Activated effector memory CD4-positive, alpha-beta T cell treated with Interleukin-2 at 50 U/mL for 16 hours (primary cell): ENCODE data around the gene MYH14.
"Not testable (repeated sequence)": the region's sequence is repeated elsewhere in the genome, so short reads cannot be mapped to it uniquely, and the experiment has no call there.

ENCODE experiments used
- DNase-seq: peaks from one replicate; pipeline ENCODE4 v3.0.0-alpha.2; 2020

MYH14 gene

DNA sequence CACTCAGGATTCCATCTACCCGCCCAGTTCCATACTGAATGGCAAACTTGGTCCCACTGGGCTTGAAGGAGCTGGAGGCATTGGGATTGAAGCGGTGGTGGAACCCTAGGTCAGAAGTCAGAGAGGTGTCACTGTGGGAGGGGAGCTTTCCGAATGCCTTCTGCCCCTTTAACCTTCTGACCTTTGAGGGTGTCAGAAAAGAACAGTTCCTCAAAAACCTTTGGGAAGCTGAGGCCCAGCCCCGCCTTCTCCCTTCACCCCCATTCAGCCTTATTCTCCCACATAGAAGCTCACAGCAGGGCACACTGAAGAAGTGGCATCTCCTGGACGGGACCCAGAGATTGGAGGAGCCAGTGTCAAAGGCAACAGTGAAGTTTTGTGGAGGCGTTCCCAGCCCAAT lies 133.6 kb downstream of the MYH14 start:
- not testable (repeated sequence) for DNase-seq

DNA sequence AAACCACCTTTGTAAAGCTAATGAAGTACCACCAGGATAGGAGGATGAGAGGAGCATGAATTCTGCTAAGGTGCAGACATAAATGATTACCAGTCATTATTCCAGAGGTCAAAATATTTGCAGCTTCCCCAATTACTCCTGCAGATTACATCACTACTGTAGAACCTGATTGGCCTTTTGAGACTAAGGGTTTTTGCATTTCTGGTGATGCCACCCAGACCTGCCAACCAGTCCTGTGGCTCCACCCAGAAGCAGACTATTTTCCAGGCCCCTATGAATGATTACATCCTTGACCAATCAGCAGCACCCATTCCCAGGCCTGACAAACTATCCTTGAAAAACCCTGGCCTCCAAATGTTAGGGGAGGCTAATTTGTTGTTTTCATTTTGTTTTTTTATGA lies 136.9 kb downstream of the MYH14 start:
- no peak for DNase-seq

DNA sequence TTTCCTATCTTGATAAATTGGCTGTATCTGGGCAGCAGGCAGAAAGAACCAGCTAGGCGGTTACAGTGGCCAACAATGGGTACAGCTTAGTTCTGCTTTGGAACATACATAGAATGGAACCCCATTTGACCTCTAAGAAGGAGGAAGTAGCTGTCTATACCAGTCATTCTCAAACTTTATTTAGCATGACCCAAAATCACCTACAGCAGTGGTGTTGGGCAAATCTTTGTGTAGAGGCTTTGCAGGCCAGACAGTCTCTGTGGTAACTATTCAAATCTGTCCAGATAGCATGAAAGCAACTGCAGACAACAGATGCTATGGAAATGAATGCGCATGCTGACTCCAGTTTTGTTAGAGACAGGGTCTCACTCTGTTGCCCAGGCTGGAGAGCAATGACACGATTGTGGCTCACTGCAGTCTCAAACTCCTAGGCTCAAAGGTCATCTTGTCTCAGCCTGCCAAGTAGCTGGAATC lies 137.7 kb downstream of the MYH14 start:
- no peak for DNase-seq

DNA sequence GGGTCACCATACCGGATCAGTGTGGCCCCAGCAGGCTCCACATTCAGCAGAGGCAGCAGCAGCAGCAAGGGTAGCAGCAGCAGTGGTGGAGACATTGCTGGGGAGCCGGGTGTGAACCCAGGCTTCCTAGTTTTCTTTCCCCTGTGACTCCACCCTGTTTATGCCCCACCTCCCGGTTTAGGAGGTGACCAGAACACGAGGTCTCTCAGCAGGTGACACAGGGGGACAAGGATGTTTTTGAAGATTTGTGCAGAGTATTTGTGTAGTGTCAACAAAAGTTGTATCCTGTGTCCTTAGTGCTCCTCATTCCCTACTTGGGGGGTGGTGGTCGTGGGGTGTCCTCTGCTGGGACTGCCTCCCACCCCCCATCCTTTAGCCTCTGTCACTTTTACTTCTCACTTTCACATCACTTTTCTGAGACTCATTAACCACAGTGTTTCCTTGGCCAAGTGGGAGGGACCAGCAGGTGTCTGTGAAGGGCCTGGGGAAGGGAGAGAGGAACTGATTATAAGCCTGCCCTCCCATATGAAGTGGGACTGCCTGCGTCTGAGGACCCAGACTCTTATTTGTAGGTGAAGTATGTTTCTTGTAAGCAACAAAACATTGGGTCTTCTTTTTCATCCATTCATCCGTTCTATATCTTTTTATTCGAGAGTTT lies 141.4 kb downstream of the MYH14 start:
- DNase-seq: no peak

DNA sequence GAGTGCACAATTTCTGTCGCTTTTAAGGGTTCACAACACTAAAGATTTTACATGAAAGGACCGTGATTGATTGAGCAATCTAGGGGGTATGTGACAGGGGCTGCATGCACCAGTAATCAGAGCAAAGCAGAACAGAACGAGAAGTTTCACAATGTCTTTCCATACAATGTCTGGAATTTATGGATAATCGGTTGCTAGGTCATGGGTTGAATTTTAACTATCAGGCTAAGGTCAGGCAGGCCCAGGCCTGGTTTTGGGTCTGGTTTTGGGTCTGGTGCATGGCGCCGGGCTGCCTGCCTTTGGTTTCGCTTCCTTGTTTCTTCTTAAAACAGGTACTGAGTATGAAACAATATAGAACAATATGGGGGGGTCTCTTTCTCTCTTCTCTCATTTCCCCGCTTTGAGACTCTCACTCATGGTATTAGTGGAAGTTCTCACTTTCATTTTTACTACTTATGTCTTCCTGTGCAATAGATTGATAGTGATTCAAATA lies 143.7 kb downstream of the MYH14 start:
- not testable (repeated sequence) for DNase-seq

DNA sequence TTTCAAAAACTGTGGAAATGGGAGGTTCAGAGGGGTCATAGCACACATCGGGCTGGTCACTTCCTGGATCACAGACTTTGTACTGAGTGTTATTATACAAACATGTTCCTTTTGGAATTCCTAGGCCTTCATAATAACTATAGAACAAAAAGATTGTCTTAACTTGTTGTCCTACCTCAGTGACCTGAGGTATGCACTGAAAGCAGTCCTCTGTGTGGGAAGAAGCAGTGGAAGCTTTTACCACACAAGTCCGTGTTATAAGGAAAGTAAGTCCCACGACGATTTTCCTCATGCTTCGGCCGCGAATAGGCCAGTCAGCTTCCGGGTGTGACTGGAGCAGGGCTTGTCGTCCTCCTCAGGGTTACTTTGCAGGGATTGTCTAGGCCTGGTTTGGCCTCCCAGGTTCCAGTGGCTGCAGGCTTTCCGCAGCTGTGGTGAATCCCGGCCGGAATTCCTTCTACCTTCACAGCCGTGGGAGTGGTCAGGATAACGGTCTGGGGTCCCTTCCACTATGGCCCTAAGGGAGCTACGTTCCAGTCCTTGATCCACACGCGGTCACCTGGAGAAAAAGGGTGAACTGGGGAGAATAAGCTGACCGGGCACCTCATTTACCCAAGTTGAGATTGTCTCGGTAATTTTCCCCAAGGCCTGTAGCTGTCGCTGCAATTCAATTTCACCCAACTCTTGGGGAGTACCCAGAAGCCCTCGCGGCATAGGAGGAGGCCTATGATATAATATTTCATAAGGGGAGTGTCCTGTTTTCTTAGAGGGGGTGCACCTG lies 146.0 kb downstream of the MYH14 start:
- DNase-seq: no peak

DNA sequence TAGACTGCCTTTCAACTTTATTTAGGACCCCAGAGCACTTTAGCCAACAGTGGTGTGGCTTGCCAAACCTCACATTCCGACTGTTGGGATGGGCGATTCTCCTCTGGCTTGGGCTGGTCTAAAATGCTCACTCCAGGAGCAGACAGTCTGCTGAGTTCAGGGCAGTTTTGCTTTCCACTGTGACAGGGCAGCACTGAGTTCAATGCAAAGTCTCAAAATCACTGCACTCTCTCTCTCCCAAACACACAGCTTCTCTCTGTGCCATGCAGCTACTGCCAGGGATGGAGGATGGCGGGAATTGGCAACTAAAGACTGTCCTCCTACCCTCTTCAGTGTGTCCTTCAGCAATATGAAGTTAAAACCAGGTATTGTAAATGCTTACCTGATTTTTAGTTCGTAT lies 148.8 kb downstream of the MYH14 start:
- DNase-seq: no peak

DNA sequence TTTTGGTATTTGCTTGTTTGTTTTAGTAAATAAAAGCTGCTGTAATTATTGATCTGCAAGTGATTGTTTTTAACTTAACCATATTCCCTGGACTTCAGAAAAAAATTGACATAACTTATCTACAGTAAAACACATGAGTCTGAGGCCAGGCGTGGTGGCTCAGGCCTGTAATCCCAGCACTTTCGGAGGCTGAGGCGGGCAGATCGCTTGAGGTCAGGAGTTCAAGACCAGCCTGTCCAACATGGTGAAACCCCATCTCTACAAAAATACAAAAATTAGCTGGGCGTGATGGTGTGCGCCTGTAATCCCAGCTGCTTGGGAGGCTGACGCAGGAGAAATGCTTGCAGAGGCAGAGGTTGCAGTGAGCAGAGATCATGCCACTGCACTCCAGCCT lies 150.1 kb downstream of the MYH14 start:
- not testable (repeated sequence) for DNase-seq

DNA sequence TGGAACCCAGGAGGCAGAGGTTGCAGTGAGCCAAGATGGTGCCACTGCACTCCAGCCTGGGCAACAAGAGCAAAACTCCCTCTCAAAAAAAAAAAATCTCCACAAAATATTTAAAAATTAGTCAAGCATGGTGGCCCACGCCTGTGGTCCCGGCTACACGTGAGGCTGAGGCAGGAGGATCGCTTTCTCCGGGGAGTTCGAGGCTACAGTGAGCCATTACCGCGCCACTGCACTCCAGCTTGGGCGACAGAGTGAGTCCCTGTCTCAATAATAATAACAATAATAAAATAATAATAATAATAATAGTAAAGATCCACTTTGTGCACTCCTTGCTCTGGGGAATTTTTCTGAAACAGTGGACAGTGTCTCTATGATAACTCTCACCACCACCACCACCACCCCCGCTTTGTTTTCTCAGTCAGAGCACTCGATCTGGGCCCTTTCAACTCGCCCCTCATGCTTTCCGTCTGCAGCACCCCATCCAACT lies 153.3 kb downstream of the MYH14 start:
- DNase-seq: no peak

DNA sequence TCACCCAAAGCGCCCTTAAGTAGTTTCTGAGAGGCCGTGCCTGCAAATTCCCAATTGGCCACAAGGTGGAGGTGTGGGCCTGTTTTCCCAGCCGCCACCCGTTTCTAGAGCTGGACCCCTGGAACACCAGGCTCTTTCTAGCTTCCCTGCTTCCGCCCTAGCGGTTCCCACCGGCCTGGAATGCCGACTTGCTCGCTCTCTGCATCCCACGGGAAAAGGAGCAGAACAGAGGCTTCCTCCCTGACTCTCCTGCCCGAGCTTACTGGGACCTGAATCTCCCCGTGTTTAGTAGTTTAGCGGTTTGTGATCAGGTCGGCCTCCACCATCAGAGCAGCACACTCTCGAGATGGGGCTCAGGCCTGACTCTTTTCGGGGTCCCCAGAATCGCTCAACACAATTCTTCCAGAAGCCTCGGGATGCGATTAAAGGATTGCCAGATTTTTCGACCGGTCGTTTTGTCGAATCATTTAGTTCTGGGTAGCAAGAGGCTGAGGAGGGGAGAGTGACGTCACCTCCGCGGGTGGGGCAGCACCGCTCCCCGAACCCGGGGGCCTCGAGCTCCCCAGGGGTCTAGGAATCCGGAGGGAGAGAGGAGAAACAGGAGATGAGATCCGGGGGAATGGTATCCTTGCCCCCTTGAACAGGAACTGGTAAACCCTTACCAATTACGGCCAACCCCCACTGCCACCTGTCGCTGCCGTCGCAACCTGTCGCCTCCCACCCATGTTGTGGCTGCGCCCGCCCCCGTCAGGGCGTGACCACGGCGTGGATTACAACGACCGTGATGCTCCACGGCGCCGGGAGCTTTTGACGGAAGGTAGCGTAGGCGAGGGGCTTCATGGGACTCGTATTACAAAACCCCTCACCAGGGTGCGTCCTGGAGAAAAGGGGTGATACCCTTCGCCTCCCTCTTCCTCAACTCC lies 154.0 kb downstream of the MYH14 start:
- DNase-seq: peak; percentile 81

DNA sequence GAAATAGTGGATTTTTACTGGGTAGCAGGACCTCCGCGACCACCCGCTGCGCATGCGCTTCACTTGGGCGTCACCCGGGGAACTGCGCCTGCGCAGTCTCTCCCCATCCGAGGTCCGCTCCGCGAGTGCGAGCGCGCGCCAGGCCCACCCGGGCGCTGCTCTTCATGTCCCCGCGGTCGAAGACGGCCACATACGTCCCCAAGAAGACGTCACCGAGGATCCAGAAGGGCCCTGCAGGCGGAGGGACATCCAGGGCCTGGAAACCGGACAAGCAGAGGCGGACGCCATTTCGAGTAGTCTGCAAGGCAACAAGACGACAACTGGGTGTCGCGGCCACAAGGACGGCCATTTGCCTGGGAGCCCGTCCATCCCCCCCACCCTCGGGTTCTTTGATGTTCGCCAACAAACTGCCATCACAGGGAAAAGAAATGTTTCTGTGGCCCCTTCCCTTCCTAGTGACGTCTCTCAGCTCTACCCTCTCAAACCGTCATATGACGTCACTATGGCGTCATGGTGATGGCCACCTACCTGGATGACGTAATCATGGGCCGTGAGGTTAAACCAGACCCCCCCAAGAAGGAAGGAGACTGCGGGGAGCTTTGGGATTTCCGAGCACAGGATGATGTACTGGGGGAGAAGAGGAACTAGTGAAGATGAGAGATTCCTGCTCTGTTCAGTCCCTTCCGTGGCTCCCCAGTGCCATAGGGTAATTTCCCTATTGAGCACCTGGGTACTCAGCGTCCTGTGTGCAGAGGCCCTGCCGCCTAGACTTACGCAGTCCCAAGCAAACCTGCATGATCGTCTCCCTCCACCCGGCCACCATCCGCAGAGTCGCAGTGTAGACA lies 155.3 kb downstream of the MYH14 start:
- DNase-seq: peak; percentile 65

DNA sequence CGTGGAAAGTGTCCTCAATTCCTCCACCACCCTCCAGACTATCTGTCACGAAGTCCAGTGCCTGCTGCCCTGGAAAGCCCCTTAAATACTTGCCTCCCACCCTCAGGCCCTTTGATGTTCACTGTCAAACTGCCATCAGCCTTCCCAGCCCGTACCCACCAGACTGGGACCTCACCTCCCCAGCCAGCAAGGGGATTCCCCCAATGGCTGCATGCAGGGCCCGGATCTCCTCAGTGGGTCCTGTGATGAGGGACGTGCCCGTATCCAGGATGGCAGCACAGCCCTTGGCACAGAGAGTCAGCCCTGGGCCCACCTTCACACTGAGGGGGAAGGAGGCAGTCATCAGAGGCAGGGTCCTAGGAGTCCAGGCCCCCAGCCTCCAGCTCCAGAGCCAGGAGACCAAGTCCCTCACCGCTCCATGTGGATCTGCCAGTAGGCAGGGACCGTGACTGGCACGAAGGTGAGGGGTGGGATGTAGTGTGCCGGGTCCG lies 156.0 kb downstream of the MYH14 start:
- no peak for DNase-seq
